ENCODE measurements around the gene POF1B.
"Not testable (repeated sequence)": the region's sequence is repeated elsewhere in the genome, so short reads cannot be mapped to it uniquely, and the experiment has no call there.

The POF1B gene, protein sequence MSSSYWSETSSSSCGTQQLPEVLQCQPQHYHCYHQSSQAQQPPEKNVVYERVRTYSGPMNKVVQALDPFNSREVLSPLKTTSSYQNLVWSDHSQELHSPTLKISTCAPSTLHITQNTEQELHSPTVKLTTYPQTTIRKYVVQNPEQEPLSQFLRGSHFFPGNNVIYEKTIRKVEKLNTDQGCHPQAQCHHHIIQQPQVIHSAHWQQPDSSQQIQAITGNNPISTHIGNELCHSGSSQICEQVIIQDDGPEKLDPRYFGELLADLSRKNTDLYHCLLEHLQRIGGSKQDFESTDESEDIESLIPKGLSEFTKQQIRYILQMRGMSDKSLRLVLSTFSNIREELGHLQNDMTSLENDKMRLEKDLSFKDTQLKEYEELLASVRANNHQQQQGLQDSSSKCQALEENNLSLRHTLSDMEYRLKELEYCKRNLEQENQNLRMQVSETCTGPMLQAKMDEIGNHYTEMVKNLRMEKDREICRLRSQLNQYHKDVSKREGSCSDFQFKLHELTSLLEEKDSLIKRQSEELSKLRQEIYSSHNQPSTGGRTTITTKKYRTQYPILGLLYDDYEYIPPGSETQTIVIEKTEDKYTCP

DNA sequence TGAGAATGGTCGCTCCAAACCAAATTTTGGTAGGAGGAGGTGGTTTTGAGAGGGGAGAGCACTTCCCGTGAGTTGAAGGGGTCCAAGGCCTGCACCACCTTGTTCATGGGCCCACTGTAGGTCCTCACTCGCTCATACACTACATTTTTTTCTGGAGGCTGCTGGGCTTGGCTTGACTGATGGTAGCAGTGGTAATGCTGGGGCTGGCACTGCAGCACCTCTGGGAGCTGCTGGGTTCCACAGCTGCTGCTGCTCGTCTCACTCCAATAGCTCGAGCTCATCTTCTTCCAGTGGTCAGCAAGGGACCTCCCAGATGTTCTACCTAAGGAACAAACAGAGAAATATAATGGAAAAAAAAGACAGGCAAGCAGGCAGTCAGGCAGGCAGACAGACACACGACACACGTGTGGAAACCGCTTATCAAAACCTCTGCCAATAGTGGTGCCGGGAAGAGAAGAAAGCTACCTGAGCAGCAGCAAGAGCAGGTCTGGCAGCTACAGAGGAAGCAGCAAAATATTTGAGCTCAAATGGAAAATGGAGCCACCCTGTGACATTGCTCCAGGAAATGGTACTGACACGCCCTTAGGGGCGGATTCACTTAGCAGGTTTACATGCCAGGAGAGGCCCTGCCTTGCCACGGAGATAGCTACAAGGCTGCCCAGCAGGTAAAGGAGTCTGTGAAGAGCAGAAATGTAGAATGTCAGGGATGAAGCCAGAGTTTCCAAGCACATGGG lies at the start of gene POF1B:
POF1B (minus strand) TSS at position 492 of the 734 bp plus-strand sequence; CDS start at position 281, 211 bp downstream.
- DNase-seq = no peak

DNA sequence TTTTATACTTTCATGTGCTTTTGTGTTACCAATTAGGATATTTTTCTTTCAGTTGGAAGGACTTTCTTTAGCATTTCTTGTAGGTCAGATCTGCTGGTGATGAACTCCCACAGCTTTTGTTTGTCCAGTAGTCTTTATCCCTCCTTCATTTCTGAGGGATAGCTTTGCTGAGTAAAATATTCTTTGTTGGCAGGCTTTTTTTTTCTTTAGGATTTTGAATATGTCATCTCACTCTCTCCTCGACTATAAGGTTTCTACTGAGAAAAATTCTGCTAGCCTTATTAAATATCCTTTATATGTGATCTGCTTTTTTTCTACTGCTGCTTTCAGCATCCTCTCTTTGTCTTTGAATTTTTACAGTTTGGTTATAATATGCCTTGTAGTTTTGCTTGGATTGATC lies 49.6 kb upstream of the POF1B start:
- DNase-seq = no peak

DNA sequence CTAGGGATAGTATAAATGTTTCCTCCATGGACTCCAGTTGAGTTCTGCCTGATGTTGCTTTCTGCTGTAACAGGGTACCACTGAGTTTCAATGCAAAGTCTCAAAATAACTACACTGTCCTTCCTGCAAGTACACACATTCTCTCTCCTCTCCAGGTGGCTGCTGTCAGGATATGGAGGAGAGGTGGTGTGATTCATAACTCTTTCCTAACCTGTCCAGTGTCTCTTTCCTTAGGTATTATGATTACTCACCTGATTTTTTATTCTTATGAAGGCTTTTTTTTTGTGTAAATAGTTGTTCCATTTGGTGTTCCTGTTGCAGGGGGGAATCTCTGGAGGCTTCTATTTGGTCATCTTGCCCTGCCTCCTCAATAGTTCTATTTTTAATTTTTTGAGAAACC lies 39.8 kb upstream of the POF1B start:
- no peak for DNase-seq

DNA sequence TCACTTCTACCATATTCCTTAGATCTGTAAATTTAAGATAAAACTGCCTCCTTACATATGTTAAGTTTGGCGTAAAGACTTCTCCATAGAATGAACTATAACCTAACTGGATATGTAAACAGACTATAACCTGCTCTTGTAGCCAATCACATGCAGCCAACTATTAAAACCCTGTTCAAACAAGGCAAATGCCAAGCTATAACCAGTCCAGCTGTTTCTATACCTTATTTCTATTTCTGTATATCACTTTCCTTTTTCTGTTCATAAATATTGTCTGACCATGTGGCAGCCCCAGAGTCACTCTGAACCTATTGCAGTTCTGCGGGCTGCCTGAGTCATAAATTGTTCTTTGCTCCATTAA lies 12.4 kb upstream of the POF1B start:
- no peak for DNase-seq

DNA sequence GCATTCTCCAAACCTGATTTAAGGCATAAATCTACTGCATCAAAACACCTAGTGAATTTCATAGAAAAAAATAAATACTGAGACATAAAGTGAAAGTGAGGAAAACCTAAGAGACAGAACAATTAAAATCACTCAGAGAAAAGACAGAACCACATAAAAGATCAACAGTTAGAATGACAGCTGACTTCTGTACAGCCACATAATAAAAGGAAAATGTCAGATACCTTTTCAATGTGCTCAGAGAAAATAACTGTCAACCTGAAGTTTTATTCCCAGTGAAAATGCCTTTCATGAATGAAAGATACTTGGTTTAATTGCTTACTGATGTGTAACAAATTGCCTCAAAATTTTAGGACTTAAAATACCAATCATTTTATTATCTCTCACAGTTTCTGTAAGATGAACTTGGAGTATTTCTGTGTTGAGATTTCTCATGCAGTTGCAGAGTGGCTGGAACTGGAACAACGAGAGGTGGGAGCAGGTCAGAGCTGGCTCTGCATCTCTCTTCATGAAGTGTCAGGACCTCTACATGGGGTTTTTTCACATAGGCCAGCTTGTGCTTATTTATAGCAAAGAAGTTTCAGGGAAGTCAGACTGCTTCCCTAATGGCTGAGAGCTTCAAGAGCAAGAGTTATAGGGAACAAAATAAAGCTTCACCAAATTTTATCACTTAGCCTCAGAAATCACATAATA lies 11.9 kb upstream of the POF1B start:
- no peak for DNase-seq

DNA sequence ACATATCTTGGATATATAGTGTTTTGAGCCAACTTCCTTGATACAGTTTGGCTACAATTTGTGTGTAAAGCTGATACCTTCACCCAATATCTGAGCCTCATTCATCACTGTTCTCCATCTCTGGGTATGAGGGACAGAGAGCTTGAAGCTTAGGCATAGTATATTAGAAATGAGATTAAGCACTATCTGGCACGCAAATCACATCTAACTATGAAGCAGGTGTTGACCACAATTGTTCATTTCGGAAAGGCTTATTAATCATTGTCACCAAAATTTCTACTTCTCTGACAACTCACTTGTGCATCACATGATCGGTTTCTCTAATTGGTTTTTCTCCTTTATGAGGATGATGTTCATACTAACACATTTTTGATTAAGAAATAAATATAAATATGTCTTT lies 2.1 kb upstream of the POF1B start:
- DNase-seq = no peak

DNA sequence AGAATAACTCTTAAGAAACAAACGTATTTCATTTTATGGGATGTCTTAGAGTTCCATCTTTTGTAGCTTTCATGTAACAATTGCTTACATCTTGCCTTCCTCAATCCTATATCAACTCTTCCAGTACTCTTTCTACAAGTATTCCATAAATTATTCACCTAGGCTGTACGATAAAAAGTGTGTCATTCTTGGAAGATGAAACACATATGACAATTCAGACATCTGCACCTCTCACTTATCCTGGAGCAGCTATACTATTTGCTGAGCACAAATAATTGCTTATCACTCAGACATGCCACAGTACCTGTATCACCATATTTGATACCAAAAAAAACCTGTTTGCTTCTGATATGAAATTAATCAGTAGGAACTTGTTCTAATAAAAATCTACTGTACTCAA lies 1.0 kb downstream of the POF1B start:
- no peak for DNase-seq

DNA sequence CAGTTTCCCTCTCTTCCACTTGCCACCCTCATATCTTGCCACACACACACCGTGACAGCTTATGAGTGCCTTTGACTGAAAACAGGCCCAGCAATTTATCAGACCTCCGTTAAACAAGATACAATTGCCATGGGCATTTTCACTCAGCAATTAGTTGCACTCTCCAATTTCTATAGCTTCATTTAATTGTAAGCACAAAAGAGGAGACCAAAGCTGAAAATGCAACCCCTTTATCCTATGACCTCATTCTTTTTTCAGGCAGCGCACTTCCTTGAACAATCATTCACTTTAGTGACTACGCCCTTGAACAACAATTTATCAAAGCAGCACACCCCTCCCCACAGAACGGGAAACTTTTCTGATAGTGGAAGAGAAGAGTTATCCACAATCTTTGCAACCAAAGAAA lies 4.1 kb downstream of the POF1B start:
- DNase-seq = no peak

DNA sequence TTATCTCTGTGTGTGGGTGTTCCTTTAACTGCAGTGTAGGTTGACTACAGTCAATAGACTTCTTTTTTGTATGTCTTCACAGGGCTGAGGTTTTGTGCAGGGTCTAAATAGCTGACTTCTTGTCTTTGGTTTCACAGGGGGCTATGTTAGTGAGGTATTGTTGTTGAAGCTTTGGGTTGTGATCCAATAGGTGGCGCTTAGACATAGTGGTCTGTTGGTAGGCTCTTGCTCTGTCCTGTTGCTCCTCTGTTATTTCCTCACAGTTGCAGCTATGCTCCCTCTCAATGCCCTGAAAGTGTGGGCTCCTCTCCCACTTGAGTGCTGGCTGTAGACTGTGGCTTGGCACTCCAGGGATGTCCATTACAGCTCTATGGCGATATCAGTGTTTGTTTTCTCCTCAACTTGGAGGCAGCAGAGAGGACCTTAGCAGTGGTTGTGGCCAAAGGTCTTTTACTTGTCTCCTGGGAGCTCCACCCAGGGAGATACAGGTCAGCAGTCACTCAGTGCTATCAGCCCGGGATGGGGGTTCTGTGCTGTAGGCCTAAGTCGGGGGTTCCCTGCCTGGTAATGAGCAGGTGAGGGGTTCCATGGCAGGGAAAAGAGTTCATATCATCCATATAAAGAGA lies 14.0 kb downstream of the POF1B start:
- DNase-seq = no peak

DNA sequence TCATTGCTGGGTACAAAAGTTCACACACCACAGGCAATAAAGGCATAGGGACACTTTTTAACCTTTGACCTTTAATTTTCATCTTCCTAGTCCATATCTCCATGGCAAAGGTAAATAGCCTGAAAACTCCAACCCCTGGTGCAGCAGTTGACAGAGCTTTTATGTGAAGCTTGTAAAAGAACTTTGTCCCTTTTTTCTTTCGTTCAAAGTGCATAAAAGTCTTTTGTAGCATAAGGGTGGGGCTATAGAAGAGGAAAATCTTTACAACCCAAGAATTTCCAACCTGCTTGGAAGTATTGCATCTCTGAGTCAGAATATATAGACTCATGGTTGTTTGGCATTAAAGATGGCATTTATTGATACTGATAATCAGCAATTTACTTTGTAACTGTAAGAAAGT lies 20.4 kb downstream of the POF1B start:
- DNase-seq = no peak

DNA sequence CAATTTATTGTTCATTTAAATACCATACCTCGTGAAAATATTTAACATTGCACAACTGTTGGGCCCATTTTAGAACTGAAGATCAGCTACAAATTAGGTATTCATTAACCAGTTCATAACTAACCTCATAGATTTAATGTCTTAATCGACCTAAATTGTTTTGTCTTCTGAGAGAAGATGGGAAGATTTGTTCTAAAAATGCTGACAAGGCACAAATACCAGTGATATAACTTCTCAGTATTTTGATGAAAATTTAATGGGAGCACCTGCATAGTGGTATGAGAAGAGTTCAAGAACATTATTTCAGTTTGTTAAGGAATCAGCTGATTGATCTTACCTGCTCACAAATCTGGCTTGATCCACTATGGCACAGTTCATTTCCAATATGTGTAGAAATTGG lies 33.9 kb downstream of the POF1B start:
- DNase-seq = no peak

DNA sequence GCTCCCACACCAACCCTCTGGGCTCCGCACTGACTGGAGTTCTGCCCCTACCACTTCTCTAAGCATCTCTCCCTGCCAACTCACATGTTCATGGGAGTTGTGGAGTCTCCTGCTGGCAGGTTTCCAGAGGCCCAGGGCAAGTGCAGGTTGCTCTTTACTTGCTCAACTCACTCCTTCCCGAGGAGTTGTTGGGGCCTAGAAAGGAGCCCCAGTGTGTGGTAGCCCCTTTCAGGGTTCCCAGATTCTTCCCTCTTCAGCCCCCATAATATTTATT lies 52.5 kb downstream of the POF1B start:
- no peak for DNase-seq

DNA sequence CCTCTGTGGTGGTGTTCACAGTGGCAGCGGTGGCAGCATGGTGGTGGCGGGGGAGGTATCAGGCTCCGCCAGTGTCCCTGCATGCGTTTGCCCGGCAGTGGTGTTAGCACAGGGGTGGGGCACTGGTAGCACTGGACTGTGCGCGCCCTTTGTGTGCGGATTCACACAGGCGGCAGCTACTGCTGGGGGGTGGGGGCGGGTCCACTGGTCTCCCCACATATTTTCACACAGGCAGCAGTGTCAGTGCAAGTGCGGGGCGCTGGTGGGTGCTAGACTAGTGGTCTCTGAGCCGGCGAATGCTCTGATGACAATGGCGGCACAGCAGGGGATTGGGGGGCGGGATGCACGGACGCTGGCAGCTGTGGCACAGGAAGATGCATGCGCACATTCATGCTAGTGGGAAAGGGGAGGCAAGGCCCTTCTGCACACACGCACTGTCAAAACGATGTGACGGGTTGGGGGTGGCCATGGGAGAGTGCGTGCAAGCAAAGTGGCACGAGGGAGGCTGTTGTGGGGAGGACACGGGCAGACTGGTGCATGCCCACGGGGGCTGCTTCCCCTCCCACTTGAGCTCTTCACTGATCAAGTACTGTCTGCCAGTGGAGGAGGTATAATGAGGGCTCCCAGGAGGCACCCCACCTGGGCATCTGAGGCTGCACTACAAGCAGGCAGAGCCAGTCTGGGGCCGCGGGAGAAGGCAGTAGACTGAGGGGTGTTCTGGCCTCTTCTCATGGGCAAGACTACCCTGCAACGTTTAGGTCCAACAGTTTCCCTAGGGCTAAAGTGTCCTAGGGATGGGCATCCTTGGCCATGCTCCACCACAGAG lies 53.0 kb downstream of the POF1B start:
- DNase-seq = no peak

DNA sequence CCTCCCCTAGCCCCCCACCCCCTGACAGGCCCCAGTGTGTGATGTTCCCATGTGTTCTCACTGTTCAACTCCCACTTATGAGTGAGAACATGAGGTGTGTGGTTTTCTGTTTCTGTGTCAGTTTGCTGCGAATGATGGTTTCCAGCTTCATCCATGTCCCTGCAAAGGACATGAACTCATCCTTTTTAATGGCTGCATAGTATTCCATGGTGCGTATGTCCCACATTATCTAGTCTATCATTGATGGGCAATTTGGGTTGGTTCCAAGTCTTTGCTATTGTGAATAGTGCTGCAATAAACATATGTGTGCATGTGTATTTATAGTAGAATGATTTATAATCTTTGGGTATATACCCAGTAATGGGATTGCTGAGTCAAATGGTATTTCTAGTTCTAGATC lies 68.1 kb downstream of the POF1B start:
- DNase-seq = not testable (repeated sequence)

DNA sequence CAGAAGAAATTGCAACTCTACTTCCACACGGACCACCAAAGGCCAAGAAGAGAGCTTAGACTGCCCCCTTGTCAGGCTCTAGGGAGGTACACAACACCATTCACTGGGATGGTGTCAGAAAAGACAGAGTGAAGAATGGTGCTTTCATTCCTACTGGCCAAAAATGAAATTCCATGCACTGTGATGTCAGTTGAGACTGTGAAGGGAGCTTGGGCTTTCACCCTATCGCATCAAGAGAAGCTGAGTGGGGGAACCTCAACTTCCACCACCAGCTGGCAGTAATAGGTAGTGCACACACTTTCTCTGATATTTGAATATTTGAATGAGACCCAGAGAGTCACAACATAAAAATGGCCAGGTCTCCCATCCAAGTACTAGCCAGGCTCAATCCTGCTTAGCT lies 69.7 kb downstream of the POF1B start:
- DNase-seq = no peak

DNA sequence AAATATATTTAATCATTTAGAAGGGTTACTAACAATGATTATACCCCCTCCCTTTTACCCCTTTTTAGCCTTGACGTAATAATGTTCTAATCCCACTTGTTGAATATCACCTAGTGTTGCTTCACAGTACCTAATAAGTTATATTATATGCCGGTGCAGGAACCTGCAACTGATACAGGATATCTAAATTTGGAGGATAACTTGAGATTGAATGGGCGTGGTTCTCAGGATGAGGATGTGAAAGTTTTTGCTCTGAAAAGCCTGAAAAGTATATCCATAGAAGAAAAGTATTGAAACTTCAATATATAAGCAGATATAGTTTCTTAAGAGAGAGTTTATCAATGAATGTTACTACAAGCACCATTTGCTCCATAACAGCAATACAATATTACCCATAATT lies 75.9 kb downstream of the POF1B start:
- DNase-seq = no peak

DNA sequence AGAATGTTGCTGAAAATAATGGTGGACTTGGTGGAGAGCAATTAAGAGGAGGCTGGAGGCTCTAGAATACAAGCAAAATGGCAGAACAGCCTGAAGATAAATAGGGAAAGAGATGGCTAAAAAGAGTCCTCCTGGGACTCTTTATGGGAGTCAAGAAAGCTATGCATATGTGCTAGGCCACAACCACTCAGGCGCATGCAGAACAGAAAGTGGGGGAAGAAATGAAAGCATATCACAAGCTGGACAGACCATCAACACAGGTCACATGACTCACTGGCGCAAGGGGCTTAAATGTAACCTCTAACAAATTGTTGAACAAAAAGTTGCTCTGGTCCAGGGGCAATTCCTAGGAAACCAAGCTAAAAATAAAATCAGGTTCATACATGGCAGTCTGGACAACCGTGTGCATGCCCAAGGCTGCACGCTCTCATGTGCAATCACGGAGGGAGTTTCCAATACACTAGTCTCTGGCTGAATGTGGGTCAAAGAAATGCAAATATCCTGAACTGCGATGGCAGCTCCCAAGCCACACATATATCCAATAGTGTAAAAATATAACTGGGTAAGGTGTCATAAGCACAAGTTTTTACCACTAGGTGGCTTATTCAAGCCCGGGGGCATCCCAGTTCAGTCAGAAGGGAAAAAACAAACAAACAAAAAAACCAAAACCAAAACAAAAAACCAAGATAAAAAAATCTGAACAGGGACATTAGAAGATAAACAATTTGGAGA lies 90.3 kb downstream of the POF1B start:
- no peak for DNase-seq

DNA sequence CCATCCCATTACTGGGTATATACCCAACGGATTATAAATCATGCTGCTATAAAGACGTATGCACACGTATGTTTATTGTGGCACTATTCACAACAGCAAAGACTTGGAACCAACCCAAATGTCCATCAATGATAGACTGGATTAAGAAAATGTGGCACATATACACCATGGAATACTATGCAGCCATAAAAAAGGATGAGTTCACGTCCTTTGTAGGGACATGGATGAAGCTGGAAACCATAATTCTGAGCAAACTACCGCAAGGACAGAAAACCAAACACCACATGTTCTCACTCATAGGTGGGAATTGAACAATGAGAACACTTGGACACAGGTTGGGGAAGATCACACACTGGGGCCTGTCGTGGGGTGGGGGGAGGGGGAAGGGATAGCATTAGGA lies 94.2 kb downstream of the POF1B start:
- not testable (repeated sequence) for DNase-seq

DNA sequence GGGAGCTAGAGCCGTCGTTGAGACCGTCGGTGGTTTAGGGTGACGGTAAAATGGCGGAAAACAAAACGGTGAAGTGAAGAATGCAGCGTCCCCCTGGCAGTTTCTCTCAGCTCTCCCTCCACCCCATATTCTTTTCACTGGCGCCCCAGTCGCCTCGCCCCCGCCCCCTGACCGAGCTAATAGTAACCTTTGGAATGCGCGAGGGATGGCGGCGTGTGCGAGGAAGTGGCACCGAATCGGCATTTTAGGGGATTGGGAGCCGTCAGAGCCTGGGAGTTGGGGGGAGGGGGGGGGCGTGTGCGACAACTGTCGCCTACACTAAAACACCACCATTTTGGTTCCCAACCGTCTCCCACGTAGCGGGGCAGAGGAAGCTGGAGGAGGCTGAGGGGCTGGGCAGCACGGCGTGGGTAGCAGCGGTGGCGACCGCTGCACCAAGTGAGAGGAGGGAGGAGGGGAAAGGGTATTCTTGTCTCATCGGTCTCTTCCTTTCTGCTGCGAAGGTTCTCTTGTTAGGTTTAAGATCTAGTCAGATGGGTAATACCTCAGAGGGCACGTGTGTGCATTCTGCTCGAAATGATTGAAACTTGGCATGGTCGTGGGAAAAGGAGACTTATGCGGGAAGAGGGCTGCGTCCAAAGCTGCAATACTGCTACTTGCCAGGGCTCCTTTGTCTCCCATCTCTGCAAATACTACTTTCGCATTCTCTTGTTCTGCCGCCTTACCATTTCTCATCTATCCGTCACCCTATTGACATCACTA lies 134.8 kb downstream of the POF1B start:
- DNase-seq = no peak

DNA sequence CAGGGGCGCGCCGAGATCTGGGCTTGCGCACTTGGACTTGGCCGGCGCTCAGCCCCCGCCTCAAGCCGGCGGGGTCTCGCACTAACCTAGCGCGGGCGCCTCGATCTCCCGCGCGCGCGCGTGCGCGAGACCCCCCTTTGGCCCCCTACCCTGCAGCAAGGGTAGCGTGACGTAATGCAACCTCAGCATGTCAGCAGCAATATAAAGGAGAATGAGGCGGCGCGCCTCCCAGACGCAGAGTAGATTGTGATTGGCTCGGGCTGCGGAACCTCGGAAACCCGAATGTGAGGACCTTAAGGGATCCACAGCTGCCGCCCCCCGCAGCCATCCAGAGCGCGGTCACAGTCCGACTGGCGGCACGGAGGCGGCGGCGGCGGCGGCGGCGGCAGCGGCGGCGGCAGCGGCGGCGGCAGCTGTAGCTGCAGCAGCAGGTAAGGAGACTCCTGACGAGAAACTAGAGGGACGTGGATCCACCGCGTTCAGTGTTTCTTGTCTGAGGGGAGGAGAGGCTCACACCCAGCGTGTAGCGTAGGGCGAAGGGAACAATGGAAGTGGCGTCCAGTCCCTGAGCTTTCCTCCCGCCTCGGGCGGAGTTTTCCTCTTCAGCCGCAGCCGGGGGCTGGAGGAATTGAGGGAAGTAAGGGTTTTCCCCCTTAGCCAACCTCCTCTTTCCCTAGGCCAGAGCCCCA lies 135.6 kb downstream of the POF1B start, which contains the start of the genes SATL1 and ZNF711:
SATL1 (minus strand) TSS at position 19 of the 689 bp plus-strand sequence. CDS start 134,811 bp downstream, outside the sequence.
ZNF711 (plus strand) TSS at position 231 of the 689 bp plus-strand sequence. CDS start 3,582 bp downstream, outside the sequence.
- no peak for DNase-seq
